Measurements from ENCODE around the gene GBF1. TPM values are rescaled to one million over a fixed set of nuclear protein-coding genes. Genes with fewer than 3 reads are reported as not detected.

The GBF1 gene
- total RNA-seq, 1 experiment from 2014 or later, result 69.8 TPM

DNA sequence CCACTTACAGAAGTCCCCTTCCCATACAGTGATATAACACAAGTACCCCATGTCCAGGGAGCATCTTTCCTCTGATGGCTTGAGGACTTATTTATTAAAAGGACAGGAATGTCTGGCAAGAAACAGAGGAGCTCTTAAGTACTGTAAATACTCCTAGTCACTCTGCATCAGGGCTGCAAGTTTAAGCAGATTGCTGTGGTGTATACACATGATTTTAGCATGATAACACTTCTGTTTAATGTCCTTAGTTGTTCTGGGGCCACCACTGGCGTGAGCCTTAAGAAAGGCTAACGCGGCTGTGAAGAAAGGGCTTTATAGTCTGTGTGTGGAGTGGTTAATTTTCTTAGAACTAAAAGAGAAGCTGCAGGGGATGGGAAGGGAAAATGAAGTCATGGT lies 65.7 kb downstream of the GBF1 start:
- no peaks in the 10 kb centered on the region for H3K27me3 ChIP-seq (replicated peaks; ENCODE audit: control insufficient read depth, insufficient read depth, low read length)
- ChIA-PET CTCF (no interaction called here), POLR2A (interaction anchor here (0.6 to 1.2 kb wide), 2 partner anchors 66 to 1085 kb away, joined by 3 to 5 read pairs; partner anchors contain the start of gene GBF1)
- Mint-ChIP-seq H3K27me3 (ENCODE audit: insufficient read depth, unreplicated experiment) (no peaks in the 10 kb centered on the region), H3K4me1 (ENCODE audit: low read depth, unreplicated experiment) (peaks cover 18% of the 10 kb centered on the region), H3K36me3 (ENCODE audit: insufficient read depth, unreplicated experiment) (peaks cover 17% of the 10 kb centered on the region), H3K27ac (ENCODE audit: unreplicated experiment) (no peak overlapping the region), H3K4me3 (ENCODE audit: unreplicated experiment) (no peak overlapping the region), H3K9me3 (ENCODE audit: unreplicated experiment) (no peaks in the 10 kb centered on the region)
- H3K4me1 ChIP-seq, result peaks cover 10% of the 10 kb centered on the region
- H3K9me3 ChIP-seq, result no peaks in the 10 kb centered on the region
- H3K36me3 ChIP-seq (ENCODE audit: control insufficient read depth, insufficient read depth, low read length), result no peaks in the 10 kb centered on the region; the same call in 1 of the 2 replicates
- TF ChIP-seq, protein P1, sequence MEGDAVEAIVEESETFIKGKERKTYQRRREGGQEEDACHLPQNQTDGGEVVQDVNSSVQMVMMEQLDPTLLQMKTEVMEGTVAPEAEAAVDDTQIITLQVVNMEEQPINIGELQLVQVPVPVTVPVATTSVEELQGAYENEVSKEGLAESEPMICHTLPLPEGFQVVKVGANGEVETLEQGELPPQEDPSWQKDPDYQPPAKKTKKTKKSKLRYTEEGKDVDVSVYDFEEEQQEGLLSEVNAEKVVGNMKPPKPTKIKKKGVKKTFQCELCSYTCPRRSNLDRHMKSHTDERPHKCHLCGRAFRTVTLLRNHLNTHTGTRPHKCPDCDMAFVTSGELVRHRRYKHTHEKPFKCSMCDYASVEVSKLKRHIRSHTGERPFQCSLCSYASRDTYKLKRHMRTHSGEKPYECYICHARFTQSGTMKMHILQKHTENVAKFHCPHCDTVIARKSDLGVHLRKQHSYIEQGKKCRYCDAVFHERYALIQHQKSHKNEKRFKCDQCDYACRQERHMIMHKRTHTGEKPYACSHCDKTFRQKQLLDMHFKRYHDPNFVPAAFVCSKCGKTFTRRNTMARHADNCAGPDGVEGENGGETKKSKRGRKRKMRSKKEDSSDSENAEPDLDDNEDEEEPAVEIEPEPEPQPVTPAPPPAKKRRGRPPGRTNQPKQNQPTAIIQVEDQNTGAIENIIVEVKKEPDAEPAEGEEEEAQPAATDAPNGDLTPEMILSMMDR (IDR thresholded peaks at IDR 0.05; ENCODE audit: insufficient read depth in 1 of 2, low read depth in 1 of 2, low read length in 1 of 2, severe bottlenecking in 1 of 2, unreplicated experiment in 1 of 2), result no peak
- intact Hi-C loops (cut with micrococcal nuclease; ENCODE audit: unreplicated experiment), result no loop called here
- no TSS peak for BruUV-seq (replicated peaks)
- DNase-seq, result no peak
- no peak overlapping the region for H3K4me3 ChIP-seq (ENCODE audit: low read depth, low read length)

DNA sequence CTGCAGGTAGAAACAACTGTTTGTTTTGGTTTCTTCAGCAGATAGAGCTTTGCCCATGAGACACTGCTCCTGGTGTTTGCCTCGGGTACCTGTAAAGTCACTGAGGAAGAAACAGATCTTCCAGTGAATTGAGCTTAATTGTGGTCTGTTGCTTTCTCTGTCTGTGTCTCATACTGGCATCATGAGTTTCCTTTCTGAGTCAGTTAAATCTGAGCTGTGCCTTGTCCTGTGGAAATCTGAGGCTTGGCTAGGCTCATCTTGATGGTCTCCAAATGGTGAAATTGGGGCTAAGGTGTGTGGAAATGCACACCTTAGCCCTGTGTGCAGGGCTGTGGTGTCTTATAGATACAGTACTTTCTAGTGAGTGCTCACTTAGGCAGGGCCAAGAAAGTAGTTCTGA lies 67.4 kb downstream of the GBF1 start:
- H3K4me3 Mint-ChIP-seq (ENCODE audit: unreplicated experiment), result no peak overlapping the region
- no peak overlapping the region for H3K27ac Mint-ChIP-seq (ENCODE audit: unreplicated experiment)

DNA sequence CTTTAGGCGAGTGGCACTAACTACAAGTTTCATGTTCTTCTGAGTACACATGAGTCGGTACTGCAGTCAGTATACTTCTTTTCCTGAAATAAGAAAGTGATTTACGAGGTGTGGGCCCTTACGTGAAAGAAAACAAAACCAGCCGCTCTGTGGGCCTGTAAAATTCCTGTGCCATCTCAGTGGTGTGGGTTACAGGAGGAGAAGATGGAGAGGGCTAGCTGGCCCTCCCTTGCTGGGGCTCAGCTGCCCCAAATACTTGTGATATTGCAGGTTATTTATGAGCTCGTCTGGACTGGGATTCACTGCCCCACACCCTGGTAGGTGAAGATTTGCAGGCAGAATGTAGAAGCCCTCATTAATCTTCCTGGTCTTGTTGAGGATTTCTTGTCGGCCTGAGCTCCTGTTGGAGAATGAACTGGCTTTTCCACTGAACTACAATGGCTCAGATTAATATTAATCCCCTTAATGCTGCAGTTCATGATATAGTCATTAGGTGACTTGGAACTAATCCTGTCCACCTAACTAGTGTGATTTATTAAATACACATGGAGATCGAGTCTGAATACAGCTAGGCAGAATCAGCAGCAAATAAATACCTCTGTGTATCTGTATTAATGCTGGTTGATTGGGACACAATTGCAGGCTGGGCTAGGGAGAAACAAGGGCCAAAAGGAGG lies 68.0 kb downstream of the GBF1 start:
- Histone ChIP-seq H3K4me1 (peaks cover 10% of the 10 kb centered on the region), H3K27me3 (replicated peaks; ENCODE audit: control insufficient read depth, insufficient read depth, low read length) (no peaks in the 10 kb centered on the region), H3K4me3 (ENCODE audit: low read depth, low read length) (no peak overlapping the region), H3K9me3 (no peaks in the 10 kb centered on the region), H3K36me3 (ENCODE audit: control insufficient read depth, insufficient read depth, low read length) (no peaks in the 10 kb centered on the region; the same call in 1 of the 2 replicates)
- BruUV-seq (replicated peaks), result no TSS peak
- POLR2A ChIA-PET, result no interaction called here
- DNase-seq, result no peak
- peaks cover 18% of the 10 kb centered on the region for H3K4me1 Mint-ChIP-seq (ENCODE audit: low read depth, unreplicated experiment)
- H3K9me3 Mint-ChIP-seq (ENCODE audit: unreplicated experiment), result no peaks in the 10 kb centered on the region
- CTCF ChIA-PET, result no interaction called here
- no peak overlapping the region for H3K27ac Mint-ChIP-seq (ENCODE audit: unreplicated experiment)
- peaks cover 11% of the 10 kb centered on the region for H3K36me3 Mint-ChIP-seq (ENCODE audit: insufficient read depth, unreplicated experiment)
- H3K27me3 Mint-ChIP-seq (ENCODE audit: insufficient read depth, unreplicated experiment), result no peaks in the 10 kb centered on the region
- H3K4me3 Mint-ChIP-seq (ENCODE audit: unreplicated experiment), result no peak overlapping the region
- intact Hi-C loops (cut with micrococcal nuclease; ENCODE audit: unreplicated experiment), result no loop called here
- TF ChIP-seq, protein P1 (IDR thresholded peaks at IDR 0.05; ENCODE audit: insufficient read depth in 1 of 2, low read depth in 1 of 2, low read length in 1 of 2, severe bottlenecking in 1 of 2, unreplicated experiment in 1 of 2), result no peak

More for the DNA sequence above, 67.4 kb downstream of the GBF1 start:
- no peaks in the 10 kb centered on the region for H3K27me3 ChIP-seq (replicated peaks; ENCODE audit: control insufficient read depth, insufficient read depth, low read length)
- Mint-ChIP-seq H3K36me3 (ENCODE audit: insufficient read depth, unreplicated experiment) (peaks cover 11% of the 10 kb centered on the region), H3K9me3 (ENCODE audit: unreplicated experiment) (no peaks in the 10 kb centered on the region), H3K4me1 (ENCODE audit: low read depth, unreplicated experiment) (peaks cover 18% of the 10 kb centered on the region), H3K27me3 (ENCODE audit: insufficient read depth, unreplicated experiment) (no peaks in the 10 kb centered on the region)
- TF ChIP-seq, protein P1 (IDR thresholded peaks at IDR 0.05; ENCODE audit: insufficient read depth in 1 of 2, low read depth in 1 of 2, low read length in 1 of 2, severe bottlenecking in 1 of 2, unreplicated experiment in 1 of 2), result no peak
- DNase-seq, result no peak
- intact Hi-C loops (cut with micrococcal nuclease; ENCODE audit: unreplicated experiment), result no loop called here
- H3K36me3 ChIP-seq (ENCODE audit: control insufficient read depth, insufficient read depth, low read length), result no peaks in the 10 kb centered on the region; the same call in 1 of the 2 replicates
- BruUV-seq (replicated peaks), result no TSS peak
- H3K9me3 ChIP-seq, result no peaks in the 10 kb centered on the region
- H3K4me3 ChIP-seq (ENCODE audit: low read depth, low read length), result no peak overlapping the region
- peaks cover 10% of the 10 kb centered on the region for H3K4me1 ChIP-seq
- POLR2A ChIA-PET, result no interaction called here
- CTCF ChIA-PET, result no interaction called here
